CD4-positive, alpha-beta T cell treated with Interleukin-12 subunit alpha and Interleukin-12 subunit beta, for 1 hour (primary cell): ENCODE measurements around the gene KRCC1.
"Not testable (repeated sequence)": the region's sequence is repeated elsewhere in the genome, so short reads cannot be mapped to it uniquely, and the experiment has no call there.

Experiments used
- DNase-seq: peaks from one replicate; pipeline ENCODE4 v3.0.0-alpha.2; 2020

KRCC1 gene

DNA sequence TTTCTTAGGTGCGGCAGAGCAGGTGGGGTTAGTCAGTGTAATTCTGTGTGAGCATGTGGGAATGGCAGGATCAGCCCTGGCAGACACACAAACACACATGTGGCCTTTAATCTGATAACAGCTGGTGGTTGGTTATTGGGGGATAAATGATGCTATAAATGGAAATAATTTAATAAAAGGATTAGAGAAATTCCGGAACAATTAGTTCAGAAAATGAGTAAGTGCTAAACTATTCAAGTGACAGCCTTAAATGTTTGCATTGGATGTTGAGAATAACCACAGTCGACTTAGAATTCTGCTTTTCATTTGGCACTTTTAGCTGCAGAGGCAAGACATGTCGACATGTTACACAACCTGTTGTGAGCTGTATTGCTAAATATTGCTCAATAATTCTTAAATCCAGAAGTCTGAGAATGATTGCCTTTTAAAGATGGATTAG, 19.3 kb upstream of the KRCC1 start:
- DNase-seq, result no peak

DNA sequence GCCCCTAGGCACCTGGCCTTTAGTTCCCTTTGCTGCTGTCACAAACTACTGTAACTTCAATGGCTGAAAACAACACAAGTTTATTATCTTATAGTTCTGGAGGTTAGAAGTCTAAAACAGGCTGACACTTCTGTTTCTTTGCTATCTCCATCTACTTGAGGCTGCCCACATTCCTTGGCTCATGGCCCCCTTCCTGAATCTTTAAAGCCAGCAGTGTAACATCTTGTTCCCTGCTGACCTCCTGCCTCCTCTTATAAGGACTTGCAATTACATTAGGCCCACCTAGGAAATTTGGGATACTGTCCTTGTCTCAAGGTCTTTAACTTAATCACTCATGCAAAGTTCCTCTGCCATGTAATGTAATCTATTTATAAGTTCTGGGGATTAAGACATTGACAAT, 18.6 kb upstream of the KRCC1 start:
- DNase-seq, result no peak

DNA sequence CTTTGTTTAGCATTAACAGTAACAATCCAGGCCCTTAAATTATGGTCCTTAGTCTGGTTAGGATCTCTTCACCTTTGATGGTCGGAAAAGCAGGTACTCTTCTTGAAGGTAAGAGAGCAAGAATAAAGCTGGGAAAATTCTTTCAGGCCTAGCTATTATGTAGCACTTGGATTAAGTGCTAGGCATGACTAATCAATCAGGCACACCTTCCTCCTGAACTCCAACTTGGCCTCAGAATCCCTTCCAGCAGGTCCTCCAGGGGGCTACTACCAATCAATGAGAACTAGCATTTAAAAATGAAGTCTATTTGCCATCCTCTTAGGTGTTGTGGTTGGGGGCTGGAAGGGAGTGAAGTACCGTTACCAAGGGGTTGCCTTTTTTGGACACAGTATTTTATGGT, 15.8 kb upstream of the KRCC1 start:
- DNase-seq, result no peak

DNA sequence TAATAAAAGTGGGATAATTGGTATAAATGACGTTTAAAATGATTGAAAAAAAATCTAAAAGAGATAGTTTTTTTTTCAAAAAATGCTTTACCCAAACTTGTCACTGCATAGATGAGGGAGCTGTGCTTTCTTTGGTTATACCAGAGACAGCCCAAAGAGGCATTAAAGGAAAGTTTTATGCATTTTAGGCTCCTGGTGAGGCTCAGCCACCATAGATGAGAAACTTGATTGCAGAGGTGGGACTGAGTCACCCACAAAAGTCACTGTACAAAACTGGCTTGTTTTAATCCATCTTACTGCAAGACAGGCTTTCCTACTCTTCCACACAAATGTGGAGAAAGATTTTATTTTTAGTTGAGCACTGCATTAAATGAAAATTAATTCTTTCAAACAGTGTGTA, 14.5 kb upstream of the KRCC1 start:
- no peak for DNase-seq

DNA sequence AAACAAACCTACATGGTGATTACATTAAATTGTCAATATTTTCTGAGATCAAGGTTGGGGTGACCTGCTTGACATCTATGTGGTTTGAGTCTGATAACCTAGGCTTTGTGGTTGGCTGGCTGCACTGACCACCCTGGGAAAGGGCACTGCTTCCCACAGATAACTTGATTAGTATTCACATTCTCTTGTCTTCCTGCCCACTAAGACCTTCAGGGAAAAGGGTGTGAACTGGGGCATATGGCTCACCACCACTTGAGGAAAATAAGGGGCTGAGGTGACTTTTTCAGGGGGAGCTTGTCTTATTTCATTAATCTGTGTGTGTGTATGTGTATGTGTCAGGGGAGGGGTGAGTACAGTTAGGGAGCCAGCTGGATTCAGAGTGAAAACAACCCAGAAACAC, 13.5 kb upstream of the KRCC1 start:
- DNase-seq, result no peak

DNA sequence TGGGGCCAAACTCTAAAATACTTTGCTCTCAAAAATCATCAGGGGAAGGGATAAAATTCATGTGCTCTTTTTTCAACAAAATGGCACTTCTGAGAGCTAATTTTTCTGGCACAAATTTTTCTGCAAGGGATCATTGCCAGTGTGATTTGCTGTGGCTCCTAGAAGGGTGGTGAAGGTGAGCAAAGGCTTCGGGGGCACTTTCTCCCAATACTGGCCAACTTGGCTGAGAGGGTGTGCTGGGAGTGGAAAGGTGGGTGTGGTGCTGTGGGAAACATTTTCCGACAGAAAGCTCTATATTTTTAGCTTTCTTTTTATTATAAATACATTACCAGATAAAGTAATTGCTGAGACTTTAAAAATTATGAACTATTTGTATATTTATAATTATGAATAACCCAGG, 12.5 kb upstream of the KRCC1 start:
- no peak for DNase-seq

DNA sequence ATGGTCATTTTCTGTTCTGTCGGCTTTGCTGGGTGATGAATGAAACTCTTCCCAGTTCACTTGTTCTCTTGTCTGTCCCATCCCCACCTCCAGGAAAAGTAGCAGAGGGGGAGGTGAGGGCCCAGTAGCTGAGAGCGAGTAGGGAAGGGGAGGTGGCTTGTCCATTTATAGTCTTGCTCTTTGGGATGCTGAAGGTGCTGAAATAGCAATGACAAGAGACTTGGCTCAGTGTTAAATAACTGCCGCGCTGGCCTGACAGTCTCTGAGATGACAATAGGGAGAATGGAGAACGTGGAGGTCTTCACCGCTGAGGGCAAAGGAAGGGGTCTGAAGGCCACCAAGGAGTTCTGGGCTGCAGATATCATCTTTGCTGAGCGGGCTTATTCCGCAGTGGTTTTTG, 12.0 kb upstream of the KRCC1 start, which contains the start of gene SMYD1:
SMYD1 (plus strand) TSS at position 228 of the 400 bp plus-strand sequence; CDS start at position 268, 40 bp downstream.
- no peak for DNase-seq

DNA sequence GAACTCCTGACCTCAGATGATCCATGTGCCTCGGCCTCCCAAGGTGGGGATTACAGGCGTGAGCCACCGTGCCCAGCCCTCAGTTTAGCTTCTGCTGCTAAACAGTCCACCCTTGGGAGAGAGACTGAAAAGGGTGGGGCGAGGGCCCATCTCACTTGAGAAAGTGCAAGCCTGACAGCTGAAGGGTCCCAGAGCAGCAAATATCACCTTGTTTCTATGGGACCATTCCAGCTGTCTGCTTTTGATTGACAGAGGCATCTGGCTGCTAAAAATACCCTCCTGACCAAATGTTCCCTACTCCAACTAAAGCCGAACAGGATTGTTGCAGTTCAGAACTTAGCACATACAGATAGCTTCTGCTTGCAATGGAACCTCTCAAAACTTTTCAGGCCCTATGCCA, 11.6 kb upstream of the KRCC1 start:
- DNase-seq, result no peak

DNA sequence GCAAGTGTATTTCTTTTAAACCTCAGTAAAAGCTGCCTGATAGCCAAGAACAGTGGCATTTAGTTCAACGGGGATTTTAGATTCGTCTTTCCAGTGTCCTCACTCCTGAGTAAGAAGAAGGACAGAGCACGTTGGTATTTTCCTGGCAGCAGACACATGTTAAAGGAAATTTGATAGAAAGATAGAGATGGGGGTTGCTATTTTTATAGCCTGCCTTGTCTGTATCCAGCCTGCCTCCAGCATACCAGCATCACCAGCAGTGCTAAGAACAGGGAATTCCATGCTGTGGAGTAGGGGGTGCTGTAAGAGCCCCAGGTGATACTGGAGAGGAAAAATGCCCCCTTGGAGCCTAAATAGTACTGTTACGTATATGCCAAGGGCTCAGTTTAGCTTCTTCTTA, 11.0 kb upstream of the KRCC1 start:
- DNase-seq, result no peak

DNA sequence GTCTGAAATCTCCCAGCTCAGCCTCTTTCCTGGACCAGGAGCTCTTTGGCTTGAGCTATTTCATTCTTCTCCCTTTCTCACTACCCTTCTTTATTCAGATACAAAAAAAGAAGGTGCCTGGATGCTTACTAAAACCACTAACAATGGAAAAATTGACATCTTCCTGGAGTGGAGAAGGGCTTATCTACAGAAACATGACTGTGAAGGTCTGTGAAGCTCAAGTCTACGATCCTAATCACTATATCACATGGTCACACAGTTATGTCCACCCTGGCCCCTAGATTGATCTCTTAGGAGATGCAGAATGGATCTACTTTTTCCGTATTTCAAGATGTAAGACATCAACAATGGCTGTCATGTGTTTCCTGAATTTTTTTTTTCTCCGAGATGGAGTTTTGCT, 5.7 kb upstream of the KRCC1 start:
- no peak for DNase-seq

DNA sequence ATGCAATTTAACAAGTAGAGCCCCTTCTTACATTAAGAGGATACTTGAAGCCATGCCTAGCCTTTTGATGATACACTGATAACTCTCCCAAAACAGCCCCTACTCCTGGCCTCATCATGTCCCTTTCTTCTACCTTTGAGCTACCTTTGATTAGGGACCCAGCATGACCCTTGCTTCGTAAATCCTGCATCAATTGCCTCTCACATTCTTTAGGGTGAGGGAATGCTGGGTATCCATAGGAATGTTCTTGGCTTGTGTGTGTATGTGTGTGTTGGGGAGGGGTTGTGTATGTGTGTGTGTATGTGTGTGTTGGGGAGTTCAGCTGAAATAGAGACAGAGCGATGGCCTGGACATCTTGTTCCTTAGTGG, 5.3 kb upstream of the KRCC1 start:
- DNase-seq, result no peak

DNA sequence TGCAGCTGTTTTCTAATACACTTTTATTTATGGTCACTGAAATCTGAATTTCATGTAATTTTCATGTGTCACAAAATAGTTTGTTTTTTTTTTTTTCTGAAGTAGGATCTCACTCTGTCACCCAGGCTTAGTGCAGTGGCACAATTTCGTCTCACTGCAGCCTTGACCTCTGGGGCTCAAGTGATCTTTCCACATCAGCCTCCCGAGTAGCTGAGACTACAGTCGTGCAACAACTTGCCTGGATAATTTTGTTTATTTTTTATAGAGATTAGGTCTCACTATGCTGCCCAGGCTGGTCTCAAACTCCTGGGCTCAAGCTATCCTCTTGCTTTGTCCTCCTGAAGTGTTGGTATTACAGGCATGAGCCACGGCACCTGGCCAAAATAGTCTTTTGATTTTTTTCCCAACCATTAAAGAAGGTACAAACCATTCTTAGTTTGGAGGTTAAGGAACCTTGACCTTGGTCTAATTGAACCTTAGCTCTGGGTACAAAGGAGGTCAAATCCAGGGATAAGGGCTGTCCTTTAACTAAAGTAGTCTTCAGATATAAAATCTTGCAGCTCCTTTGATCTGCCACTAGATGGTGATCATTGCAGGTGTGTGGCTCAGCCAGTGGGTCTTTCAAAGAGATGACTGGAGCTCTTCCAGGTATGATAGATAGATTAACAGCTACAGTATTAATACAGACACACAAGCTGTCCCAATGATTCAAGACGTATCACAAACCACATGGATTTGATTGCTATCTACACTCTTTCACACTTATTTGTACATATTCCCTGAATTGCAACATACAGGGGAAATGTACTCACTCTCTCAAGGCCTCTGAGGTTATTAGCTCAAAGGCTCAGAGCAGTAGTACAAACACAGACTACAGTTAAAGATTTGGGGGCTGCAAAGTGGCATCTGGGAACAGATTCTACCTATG, 4.7 kb upstream of the KRCC1 start:
- peak; percentile 60 for DNase-seq

DNA sequence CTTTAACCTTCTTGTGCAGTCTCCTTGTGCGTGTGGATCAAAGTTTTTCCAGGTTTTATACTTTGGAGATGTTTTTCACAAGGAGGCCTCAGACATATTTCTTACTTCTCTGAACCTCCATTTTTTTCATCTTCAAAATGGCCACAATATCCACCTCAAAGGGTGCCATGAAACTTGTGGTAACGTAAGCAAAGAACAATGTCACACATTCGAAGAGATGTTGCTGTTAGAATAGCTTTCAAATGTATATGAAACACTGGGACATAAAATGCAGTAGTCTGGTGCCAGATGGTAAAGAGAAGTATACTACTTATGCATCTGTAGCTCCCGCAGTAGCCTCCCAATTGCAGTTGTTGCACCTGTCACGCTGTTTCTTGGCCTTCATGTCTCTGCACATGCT, 2.6 kb upstream of the KRCC1 start:
- no peak for DNase-seq

DNA sequence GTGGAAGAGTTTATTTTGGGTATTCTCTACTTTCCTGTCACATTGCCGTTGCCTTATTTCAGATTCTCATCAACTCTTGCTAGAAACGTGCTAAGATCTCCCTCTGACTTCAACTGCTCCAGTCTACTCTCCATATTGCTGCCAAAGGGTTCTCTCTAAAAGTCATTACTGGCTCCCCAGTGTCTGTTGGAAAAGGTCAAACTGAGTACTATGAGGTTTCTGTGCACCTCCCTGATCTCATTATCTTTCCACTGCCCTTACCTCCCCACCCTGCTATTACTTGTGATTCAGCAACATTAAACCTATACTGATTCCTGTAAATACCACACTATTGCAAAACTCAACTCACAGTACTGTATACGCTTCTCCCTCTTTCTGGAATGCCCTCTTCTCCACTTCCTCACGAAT, 1.9 kb upstream of the KRCC1 start:
- no peak for DNase-seq

DNA sequence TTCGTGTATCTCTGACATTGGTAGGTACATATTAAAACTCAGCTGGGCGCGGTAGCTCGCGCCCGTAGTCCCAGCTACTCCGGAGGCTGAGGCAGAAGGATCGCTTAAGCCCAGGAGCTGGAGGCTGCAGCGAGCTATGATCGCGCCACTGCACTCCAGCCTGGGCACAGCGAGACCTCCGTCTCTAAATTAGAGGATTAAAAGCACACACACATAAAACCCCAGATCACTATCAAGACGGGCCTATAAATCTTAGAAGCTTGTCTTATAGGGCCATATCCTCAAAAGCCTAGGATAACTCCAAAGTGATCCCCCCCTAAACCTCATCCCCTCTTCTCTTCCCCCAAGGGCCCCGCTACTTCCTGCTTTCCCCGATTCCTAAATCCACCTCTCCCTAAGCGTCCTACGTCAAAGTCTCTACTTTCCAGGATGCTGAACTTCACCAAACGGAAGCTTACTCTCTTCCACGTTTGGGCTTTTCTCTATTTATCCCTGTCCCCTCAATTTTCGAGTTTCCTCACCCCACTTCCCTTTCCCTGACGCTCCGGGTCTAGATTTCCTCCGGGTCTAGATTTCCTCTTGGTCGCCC, 707 bp downstream of the KRCC1 start:
- DNase-seq, result peak; percentile 12

DNA sequence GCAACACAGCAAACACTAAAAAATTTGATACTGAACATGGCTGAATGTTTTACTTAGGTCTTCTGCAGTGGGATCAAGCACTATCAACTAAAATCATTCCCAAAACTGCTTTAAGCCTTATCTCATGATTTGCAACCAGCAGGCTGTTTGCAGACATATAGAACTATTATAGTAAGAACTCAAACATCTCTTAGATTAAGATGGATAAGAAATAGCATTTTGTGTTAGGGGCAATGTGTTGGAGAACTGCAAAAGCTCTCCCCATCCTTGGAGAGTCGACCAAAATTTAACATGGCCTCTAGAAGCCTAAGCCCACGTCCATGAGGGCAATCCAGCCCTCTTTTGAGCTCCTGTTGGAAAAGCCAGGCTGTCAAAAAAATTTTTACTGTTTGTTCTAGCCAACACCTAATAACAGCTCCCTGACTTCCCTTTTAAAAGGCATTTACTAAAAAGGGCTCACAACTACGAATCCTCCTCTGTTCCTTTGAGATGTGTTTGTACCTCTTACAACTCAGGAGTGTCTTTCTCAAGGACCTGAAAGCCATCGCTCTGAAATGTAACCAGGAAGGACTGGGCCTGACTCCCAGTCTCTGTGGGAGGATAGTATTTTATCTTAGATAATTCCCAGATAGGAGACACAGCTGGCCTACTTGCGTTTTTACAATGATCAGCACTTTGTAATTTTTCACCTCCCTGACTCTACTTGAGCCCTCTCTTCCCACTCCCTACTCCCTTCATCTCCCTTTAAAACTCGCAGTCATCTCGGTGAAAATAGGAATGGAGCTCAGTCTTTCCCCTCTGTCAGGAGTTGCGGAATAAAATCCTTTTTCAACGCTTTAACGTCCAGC, 1.4 kb downstream of the KRCC1 start:
- DNase-seq, result no peak

DNA sequence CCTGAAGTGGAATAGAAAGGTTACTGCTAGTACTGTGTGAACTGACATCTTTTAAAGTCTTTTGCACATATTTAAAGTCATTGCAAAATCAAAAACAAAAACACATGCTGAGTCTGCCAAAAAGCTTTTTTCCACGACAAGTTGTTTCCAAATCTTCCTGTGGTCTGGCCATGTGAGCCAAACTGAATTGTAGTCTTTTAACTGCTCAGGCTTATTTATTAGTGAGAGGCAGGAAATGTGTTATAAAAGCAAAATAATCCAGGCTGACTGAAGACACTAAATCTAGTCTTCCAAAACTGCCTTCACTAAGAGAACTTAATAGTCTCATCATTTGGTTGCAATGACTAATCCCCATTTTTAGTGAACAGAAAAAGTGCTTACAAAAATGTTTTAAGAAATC, 2.3 kb downstream of the KRCC1 start:
- no peak for DNase-seq

DNA sequence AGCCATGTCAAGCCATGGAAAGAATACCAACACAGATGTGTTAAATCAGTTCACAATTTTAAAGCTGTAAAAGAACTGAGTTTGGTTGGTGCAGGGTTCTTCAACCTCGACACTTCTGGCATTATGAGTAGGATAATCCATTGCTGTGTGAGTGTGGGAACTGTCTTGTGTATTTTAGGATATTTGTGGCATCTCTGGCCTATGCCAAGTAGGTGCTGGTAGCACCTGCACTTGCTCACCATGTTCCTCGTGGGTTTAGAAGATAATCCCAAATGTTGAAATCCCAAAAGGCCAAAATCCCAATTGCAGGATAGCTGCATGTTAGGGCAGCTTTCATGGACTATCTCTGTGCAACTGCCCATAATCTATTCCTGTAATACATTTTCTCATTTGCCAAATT, 3.8 kb downstream of the KRCC1 start:
- DNase-seq, result no peak

DNA sequence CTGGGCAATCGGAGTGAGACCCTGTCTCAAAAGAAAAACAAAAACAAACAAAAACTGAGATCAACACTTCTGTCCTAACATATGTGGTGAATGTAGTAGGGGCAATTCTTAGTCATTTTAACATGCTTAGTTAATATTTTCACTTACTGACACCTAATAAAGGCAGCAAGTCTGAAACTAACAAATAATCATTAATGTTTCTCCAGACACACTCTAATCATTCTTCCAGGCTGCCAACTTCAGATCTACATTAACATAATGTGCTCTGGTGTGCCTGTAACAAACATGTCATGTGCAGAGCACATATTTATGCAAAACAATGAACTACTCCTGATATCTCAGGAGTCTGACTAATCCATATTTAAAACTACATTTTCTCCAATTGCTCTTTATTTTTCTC, 6.0 kb downstream of the KRCC1 start:
- no peak for DNase-seq

DNA sequence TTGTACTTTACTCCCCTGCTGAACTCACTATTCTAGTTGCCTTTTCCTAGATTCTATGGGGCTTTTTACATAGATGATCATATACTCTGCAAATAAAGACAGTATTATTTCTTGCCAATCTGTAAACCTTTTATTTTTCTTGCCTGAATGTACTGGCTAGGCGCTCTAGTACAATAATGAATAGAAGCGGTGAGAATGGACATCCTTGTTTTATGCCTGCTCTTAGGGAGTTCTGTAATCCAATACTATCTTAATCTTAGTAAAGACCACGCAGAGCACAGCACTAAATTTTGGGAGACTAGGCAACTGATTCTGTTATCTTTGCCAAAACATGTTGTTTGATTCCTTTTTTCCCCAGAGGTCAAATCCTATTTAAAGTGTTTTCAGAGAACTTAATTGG, 7.0 kb downstream of the KRCC1 start:
- DNase-seq, result no peak

DNA sequence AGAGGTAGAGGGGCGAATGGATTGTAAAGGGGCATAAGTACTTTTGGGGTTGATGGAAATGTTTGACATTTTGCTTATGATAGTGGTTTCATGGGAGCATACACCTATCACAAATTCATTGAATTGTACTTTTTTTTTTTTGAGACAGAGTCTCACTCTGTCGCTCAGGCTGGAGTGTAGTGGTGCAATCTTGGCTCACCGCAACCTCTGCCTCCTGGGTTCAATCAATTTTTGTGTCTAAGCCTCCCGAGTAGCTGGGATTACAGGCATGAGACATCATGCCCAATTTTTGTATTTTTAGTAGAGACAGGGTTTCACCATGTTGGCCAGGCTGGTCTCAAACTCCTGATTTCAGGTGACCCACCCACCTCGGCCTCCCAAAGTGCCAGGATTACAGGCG, 10.0 kb downstream of the KRCC1 start:
- not testable (repeated sequence) for DNase-seq

DNA sequence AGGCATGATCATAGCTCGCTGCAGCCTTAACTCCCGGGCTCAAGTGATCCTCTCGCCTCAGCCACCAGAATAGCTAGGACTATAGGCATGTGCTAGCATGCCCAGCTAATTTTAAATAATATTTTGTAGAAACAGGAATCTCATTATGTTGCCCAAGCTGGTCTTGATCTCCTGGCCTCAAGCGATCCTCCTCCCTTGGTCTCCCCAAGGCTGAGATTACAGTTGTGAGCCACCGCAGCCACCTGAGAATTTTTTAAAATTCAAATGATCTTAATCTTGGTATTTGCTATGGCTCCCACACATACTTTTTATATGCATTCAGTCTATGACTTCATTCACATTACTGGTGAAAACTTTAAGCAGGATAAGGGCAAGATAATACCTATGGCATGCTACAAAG, 13.1 kb downstream of the KRCC1 start:
- no peak for DNase-seq

DNA sequence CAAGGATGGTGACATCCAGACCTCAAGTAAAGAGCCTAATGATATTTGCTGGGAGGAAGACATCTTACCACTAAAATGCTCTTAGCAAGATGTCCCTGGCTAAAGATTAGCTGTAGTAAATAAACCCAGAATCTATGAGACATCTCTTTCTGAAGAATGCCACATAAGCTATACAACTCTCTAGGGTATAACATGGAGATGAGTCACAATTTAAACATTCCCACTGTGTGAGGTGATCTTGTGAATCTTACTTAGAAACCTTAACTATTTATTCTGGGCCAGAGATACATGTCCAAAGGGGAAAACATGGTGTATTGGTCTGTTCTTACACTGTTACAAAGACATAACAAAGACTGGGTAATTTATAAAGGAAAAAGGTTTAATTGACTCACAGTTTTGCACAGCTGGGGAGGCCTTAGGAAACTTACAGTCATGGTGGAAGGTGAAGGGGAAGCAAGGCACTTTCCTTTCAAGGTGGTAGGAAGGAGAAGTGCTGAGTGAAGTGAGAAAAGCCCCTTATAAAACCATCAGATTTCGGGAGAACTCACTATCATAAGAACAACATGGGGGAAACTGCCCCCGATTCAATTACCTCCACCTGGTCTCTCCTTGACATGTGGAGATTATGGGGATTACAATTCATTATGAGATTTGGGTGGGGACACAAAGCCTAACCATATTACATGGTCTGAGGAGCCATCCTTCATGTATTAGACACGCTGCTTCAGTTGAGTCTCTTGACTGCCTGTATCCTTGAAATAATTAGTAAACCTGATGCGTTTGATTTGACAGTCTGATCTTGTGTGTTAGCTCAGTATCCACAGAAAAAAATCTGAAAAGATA, 17.1 kb downstream of the KRCC1 start:
- DNase-seq, result no peak
